Loucy (cell line): ENCODE data around the gene PSMC3IP.

ENCODE experiments used
- H2AFZ ChIP-seq: fragments of 200-600 bp; sonication (generic); 2 replicates; pipeline ENCODE4 v1.6.0; 2016; ENCODE audit warnings: antibody characterized with exemption, mild to moderate bottlenecking, low read length, moderate library complexity
- H3F3A ChIP-seq: fragments of 200-600 bp; 2 replicates; pipeline ENCODE4 v1.6.0; 2016; ENCODE audit warnings: antibody characterized with exemption, low read depth, mild to moderate bottlenecking
- H3K27me3 ChIP-seq: fragments of 200-600 bp; sonication (generic); 2 replicates; pipeline ENCODE4 v1.6.1; 2014; ENCODE audit warnings: low read length, mild to moderate bottlenecking; ENCODE audit not compliant: insufficient read depth, poor library complexity, severe bottlenecking
- H3K36me3 ChIP-seq: fragments of 200-600 bp; sonication (generic); 2 replicates; pipeline ENCODE4 v1.6.1; 2016; ENCODE audit warnings: low read length; ENCODE audit not compliant: insufficient read depth
- H3K4me1 ChIP-seq: fragments of 200-600 bp; sonication (generic); 2 replicates; pipeline ENCODE4 v1.5.1; 2014; ENCODE audit warnings: low read length, mild to moderate bottlenecking; ENCODE audit not compliant: insufficient read depth, poor library complexity, severe bottlenecking
- H3K4me2 ChIP-seq: fragments of 200-600 bp; sonication (generic); 2 replicates; pipeline ENCODE4 v1.6.0; 2014; ENCODE audit warnings: antibody characterized with exemption, low read length, low read depth, mild to moderate bottlenecking; ENCODE audit not compliant: poor library complexity, severe bottlenecking
- H3K4me3 ChIP-seq: fragments of 200-600 bp; sonication (generic); 2 replicates; pipeline ENCODE4 v1.5.1; 2014; ENCODE audit warnings: low read length, mild to moderate bottlenecking, mixed read lengths; ENCODE audit not compliant: poor library complexity, severe bottlenecking
- H3K79me2 ChIP-seq: fragments of 200-600 bp; sonication (generic); 2 replicates; pipeline ENCODE4 v1.6.1; 2014; ENCODE audit warnings: low read length; ENCODE audit not compliant: insufficient read depth
- H3K9ac ChIP-seq: fragments of 200-600 bp; sonication (generic); 2 replicates; pipeline ENCODE4 v1.6.0; 2014; ENCODE audit warnings: mild to moderate bottlenecking, low read depth, low read length, moderate library complexity; ENCODE audit not compliant: poor library complexity, severe bottlenecking
- H3K9me2 ChIP-seq: fragments of 200-600 bp; sonication (generic); replicated peaks from 2 replicates; pipeline ENCODE4 v1.6.1; 2016; ENCODE audit warnings: low read depth, low read length, mixed read lengths
- H3K9me3 ChIP-seq: fragments of 200-600 bp; sonication (generic); 2 replicates; pipeline ENCODE4 v1.6.1; 2014; ENCODE audit warnings: mild to moderate bottlenecking, antibody characterized with exemption, low read length, low read depth; ENCODE audit not compliant: insufficient read depth
- H4K20me1 ChIP-seq: fragments of 200-600 bp; sonication (generic); 2 replicates; pipeline ENCODE4 v1.6.0; 2014; ENCODE audit warnings: antibody characterized with exemption, low read length, mild to moderate bottlenecking; ENCODE audit not compliant: insufficient read depth, poor library complexity, severe bottlenecking
- CTCF ChIP-seq: fragments of 200-600 bp; sonication (generic); conservative IDR thresholded peaks from 2 replicates; pipeline ENCODE4 v1.5.1; 2014; ENCODE audit warnings: mild to moderate bottlenecking, antibody characterized with exemption, low read length
- EZH2phosphoT487 ChIP-seq: fragments of 200-600 bp; IDR thresholded peaks from 2 replicates; pipeline ENCODE4 v1.6.1; 2018; ENCODE audit warnings: antibody characterized with exemption, mild to moderate bottlenecking, moderate library complexity, borderline replicate concordance

Gene PSMC3IP

GRCh38 chr17:42598905-42599304, 21.4 kb upstream of the PSMC3IP start:
- Histone ChIP-seq H3K9me3 (no peaks in the 10 kb centered on the region), H3K79me2 (peaks cover 27% of the 10 kb centered on the region; the same call in 1 of the 2 replicates), H2AFZ (no peak overlapping the region), H3K9ac (no peak overlapping the region), H3K4me3 (no peak overlapping the region), H3K4me2 (no peak overlapping the region), H3K4me1 (peaks cover 5% of the 10 kb centered on the region), H3K36me3 (no peaks in the 10 kb centered on the region), H3K27me3 (no peaks in the 10 kb centered on the region), H4K20me1 (peaks cover 8% of the 10 kb centered on the region), H3F3A (no peaks in the 10 kb centered on the region), H3K9me2 (no peaks in the 10 kb centered on the region)
- no peak for TF ChIP-seq EZH2phosphoT487
- TF ChIP-seq CTCF = no peak

- Histone ChIP-seq H3K79me2 (peaks cover 6% of the 10 kb centered on the region; the same call in 1 of the 2 replicates), H3K4me1 (no peaks in the 10 kb centered on the region)
These were observed 18.9 kb upstream of the PSMC3IP start for GRCh38 chr17:42596386-42596785.

GRCh38 chr17:42591411-42591810, 13.9 kb upstream of the PSMC3IP start:
- Histone ChIP-seq H3K9me3 (no peaks in the 10 kb centered on the region), H3K4me1 (no peaks in the 10 kb centered on the region), H4K20me1 (no peaks in the 10 kb centered on the region), H3K9ac (no peak overlapping the region), H3K9me2 (no peaks in the 10 kb centered on the region), H3K27me3 (no peaks in the 10 kb centered on the region), H3K36me3 (peaks cover 25% of the 10 kb centered on the region; the same call in 1 of the 2 replicates), H3F3A (no peaks in the 10 kb centered on the region), H3K4me3 (no peak overlapping the region), H2AFZ (no peak overlapping the region), H3K4me2 (no peak overlapping the region), H3K79me2 (no peaks in the 10 kb centered on the region)
- TF ChIP-seq CTCF (no peak), EZH2phosphoT487 (no peak)

More at GRCh38 chr17:42596386-42596785, 18.9 kb upstream of the PSMC3IP start:
- no peaks in the 10 kb centered on the region for H3F3A ChIP-seq
- H4K20me1 ChIP-seq = no peaks in the 10 kb centered on the region
- H3K9me3 ChIP-seq = no peaks in the 10 kb centered on the region
- no peak overlapping the region for H3K4me3 ChIP-seq
- no peak overlapping the region for H2AFZ ChIP-seq
- no peaks in the 10 kb centered on the region; the same call in 1 of the 2 replicates for H3K36me3 ChIP-seq
- no peaks in the 10 kb centered on the region for H3K27me3 ChIP-seq
- TF ChIP-seq CTCF = no peak
- no peak overlapping the region for H3K4me2 ChIP-seq
- H3K9ac ChIP-seq = no peak overlapping the region
- no peaks in the 10 kb centered on the region for H3K9me2 ChIP-seq
